H9 (cell line): ENCODE data around the gene EID2. TPM values are rescaled to one million over a fixed set of nuclear protein-coding genes. Genes with fewer than 3 reads are reported as not detected.

Experiments used
- DNase-seq: peaks from one replicate; pipeline ENCODE4 v3.0.0-alpha.2; 2017
- H2AFZ ChIP-seq: one replicate; pipeline ENCODE4 v1.6.1; 2013; ENCODE audit warnings: mild to moderate bottlenecking, low read length, control low read depth, moderate library complexity
- H2AK5ac ChIP-seq: 2 replicates; pipeline ENCODE4 v1.6.1; 2013; ENCODE audit warnings: low read length, control low read depth, mixed read lengths; ENCODE audit not compliant: insufficient read length
- H2BK120ac ChIP-seq: one replicate; pipeline ENCODE4 v1.6.1; 2013; ENCODE audit warnings: low read depth, mild to moderate bottlenecking, low read length, control low read depth, inconsistent platforms; ENCODE audit not compliant: poor library complexity, severe bottlenecking
- H2BK12ac ChIP-seq: 2 replicates; pipeline ENCODE4 v1.6.1; 2013; ENCODE audit warnings: low read length, control low read depth, mixed read lengths, low read depth; ENCODE audit not compliant: insufficient read length
- H2BK15ac ChIP-seq: 2 replicates; pipeline ENCODE4 v1.6.1; 2013; ENCODE audit warnings: low read depth, low read length, control low read depth
- H2BK20ac ChIP-seq: one replicate; pipeline ENCODE4 v1.6.1; 2013; ENCODE audit warnings: low read depth, mild to moderate bottlenecking, low read length, control low read depth, inconsistent platforms; ENCODE audit not compliant: poor library complexity, severe bottlenecking
- H2BK5ac ChIP-seq: 2 replicates; pipeline ENCODE4 v1.6.1; 2013; ENCODE audit warnings: low read length, control low read depth, mixed read lengths; ENCODE audit not compliant: insufficient read length
- H3K14ac ChIP-seq: 2 replicates; pipeline ENCODE4 v1.6.1; 2013; ENCODE audit warnings: low read length, control low read depth; ENCODE audit not compliant: insufficient read depth
- H3K18ac ChIP-seq: 2 replicates; pipeline ENCODE4 v1.6.1; 2013; ENCODE audit warnings: low read depth, mild to moderate bottlenecking, mixed read lengths, low read length, control low read depth; ENCODE audit not compliant: insufficient read length
- H3K23ac ChIP-seq: 2 replicates; pipeline ENCODE4 v1.6.1; 2013; ENCODE audit warnings: low read length, control low read depth, mixed read lengths, low read depth; ENCODE audit not compliant: insufficient read length
- H3K23me2 ChIP-seq: 2 replicates; pipeline ENCODE4 v1.6.1; 2013; ENCODE audit warnings: low read depth, mild to moderate bottlenecking, mixed read lengths, low read length, control low read depth; ENCODE audit not compliant: insufficient read length, poor library complexity, severe bottlenecking
- H3K27ac ChIP-seq: 2 replicates; pipeline ENCODE4 v1.5.1; 2013; ENCODE audit warnings: low read length, control low read depth, mixed read lengths, low read depth; ENCODE audit not compliant: insufficient read length
- H3K27me3 ChIP-seq: 2 replicates; pipeline ENCODE4 v1.6.1; 2013; ENCODE audit warnings: low read length, control low read depth, inconsistent platforms; ENCODE audit not compliant: insufficient read depth
- H3K4ac ChIP-seq: 2 replicates; pipeline ENCODE4 v1.6.1; 2013; ENCODE audit warnings: low read depth, mild to moderate bottlenecking, control low read depth, inconsistent platforms, low read length, moderate library complexity
- H3K4me1 ChIP-seq: 2 replicates; pipeline ENCODE4 v1.6.1; 2013; ENCODE audit warnings: low read length, control low read depth, inconsistent platforms; ENCODE audit not compliant: insufficient read depth
- H3K4me2 ChIP-seq: 2 replicates; pipeline ENCODE4 v1.6.1; 2013; ENCODE audit warnings: low read length, control low read depth, mixed read lengths; ENCODE audit not compliant: insufficient read length, insufficient read depth
- H3K56ac ChIP-seq: 2 replicates; pipeline ENCODE4 v1.6.1; 2013; ENCODE audit warnings: low read depth, mild to moderate bottlenecking, mixed read lengths, low read length, control low read depth; ENCODE audit not compliant: insufficient read length
- H3K79me1 ChIP-seq: 2 replicates; pipeline ENCODE4 v1.6.1; 2013; ENCODE audit warnings: low read depth, mild to moderate bottlenecking, moderate library complexity, low read length, control low read depth, inconsistent platforms; ENCODE audit not compliant: insufficient read depth, poor library complexity, severe bottlenecking
- H3K79me2 ChIP-seq: 2 replicates; pipeline ENCODE4 v1.6.1; 2013; ENCODE audit warnings: low read length, control low read depth, inconsistent platforms; ENCODE audit not compliant: insufficient read depth
- H3K9ac ChIP-seq: 2 replicates; pipeline ENCODE4 v1.6.1; 2013; ENCODE audit warnings: low read length, control low read depth, mixed read lengths; ENCODE audit not compliant: insufficient read length; ENCODE audit errors: extremely low read depth
- H3K9me3 ChIP-seq: one replicate; pipeline ENCODE4 v1.6.1; 2013; ENCODE audit warnings: low read depth, low read length, inconsistent platforms; ENCODE audit not compliant: control insufficient read depth
- H3T11ph ChIP-seq: one replicate; pipeline ENCODE4 v1.6.1; 2013; ENCODE audit warnings: mild to moderate bottlenecking, low read length, control low read depth, inconsistent platforms
- H4K20me1 ChIP-seq: one replicate; pipeline ENCODE4 v1.6.1; 2013; ENCODE audit not compliant: control insufficient read depth, insufficient read length, insufficient read depth
- H4K5ac ChIP-seq: 2 replicates; pipeline ENCODE4 v1.6.1; 2013; ENCODE audit warnings: low read depth, mild to moderate bottlenecking, mixed read lengths, low read length, control low read depth; ENCODE audit not compliant: insufficient read length
- H4K8ac ChIP-seq: replicated peaks from 2 replicates; pipeline ENCODE4 v1.6.1; 2013; ENCODE audit warnings: low read length, control low read depth, mixed read lengths, low read depth; ENCODE audit not compliant: insufficient read length
- H4K91ac ChIP-seq: 2 replicates; pipeline ENCODE4 v1.6.1; 2013; ENCODE audit warnings: low read depth, mild to moderate bottlenecking, moderate library complexity, mixed read lengths, low read length, control low read depth; ENCODE audit not compliant: insufficient read length
- H3K27ac Mint-ChIP-seq, 3 experiments: 2 replicates in 2 of 3; 3 replicates in 1 of 3; pipeline ENCODE4 v1.8.0; 2020 to 2021; ENCODE audit warnings: mixed read lengths in 3 of 3, mild to moderate bottlenecking in 1 of 3, moderate library complexity in 1 of 3
- H3K27me3 Mint-ChIP-seq: 2 replicates; pipeline ENCODE4 v1.8.0; 2021; ENCODE audit warnings: low read depth, mild to moderate bottlenecking, moderate library complexity, mixed read lengths
- H3K36me3 Mint-ChIP-seq, 3 experiments: 2 replicates in 2 of 3; 3 replicates in 1 of 3; pipeline ENCODE4 v1.8.0; 2020 to 2021; ENCODE audit warnings: low read depth in 3 of 3, mixed read lengths in 3 of 3; ENCODE audit not compliant: insufficient read depth in 1 of 3
- H3K4me1 Mint-ChIP-seq, 2 experiments: 2 replicates each; pipeline ENCODE4 v1.8.0; 2020; ENCODE audit warnings: mixed read lengths in 2 of 2
- H3K4me3 Mint-ChIP-seq, 2 experiments: 2 replicates in 1 of 2; 3 replicates in 1 of 2; pipeline ENCODE4 v1.8.0; 2020 to 2021; ENCODE audit warnings: mild to moderate bottlenecking in 2 of 2, mixed read lengths in 2 of 2, moderate library complexity in 1 of 2
- H3K9me3 Mint-ChIP-seq, 2 experiments: 2 replicates in 1 of 2; 3 replicates in 1 of 2; pipeline ENCODE4 v1.8.0; 2020; ENCODE audit warnings: mild to moderate bottlenecking in 2 of 2, mixed read lengths in 2 of 2, moderate library complexity in 1 of 2
- CTCF ChIP-seq: fragments of 200-600 bp; sonication (generic); conservative IDR thresholded peaks from 3 replicates; pipeline ENCODE4 v1.8.0; 2021; ENCODE audit warnings: antibody characterized with exemption, mild to moderate bottlenecking
- WGBS: extraction: QIAGEN DNeasy Blood & Tissue Kit; methylation state at CpG from one replicate; pipeline ENCODE4 v1.1.7; 2013; ENCODE audit warnings: missing lambda C conversion rate, low lambda C conversion rate, mixed read lengths; ENCODE audit not compliant: insufficient read length; ENCODE audit errors: extremely low coverage; 5-methylcytosine and 5-hydroxymethylcytosine counted together
- total RNA-seq: library from RNA; stranded (reverse); gene quantifications from 2 replicates; pipeline ENCODE4 v1.2.1, GENCODE V29; 2021

EID2 gene
- total RNA-seq, 1 experiment from 2014 or later, result 18.8 TPM

- Histone ChIP-seq H4K91ac (no peak overlapping the region), H3K79me1 (no peaks in the 10 kb centered on the region), H2BK20ac (no peak overlapping the region), H3K14ac (no peak overlapping the region), H3T11ph (no peak overlapping the region), H3K9me3 (no peaks in the 10 kb centered on the region), H3K4ac (no peak overlapping the region), H3K9ac (no peak overlapping the region), H2AFZ (no peak overlapping the region), H2BK15ac (no peak overlapping the region), H3K23me2 (no peaks in the 10 kb centered on the region), H3K79me2 (no peaks in the 10 kb centered on the region), H3K4me2 (no peak overlapping the region), H3K56ac (no peak overlapping the region), H4K5ac (no peak overlapping the region), H3K27ac (no peak overlapping the region), H4K8ac (no peak overlapping the region), H3K18ac (no peak overlapping the region), H2AK5ac (no peak overlapping the region), H2BK5ac (no peak overlapping the region), H2BK12ac (no peak overlapping the region), H2BK120ac (no peak overlapping the region), H3K27me3 (no peaks in the 10 kb centered on the region), H4K20me1 (no peaks in the 10 kb centered on the region), H3K23ac (no peak overlapping the region), H3K4me1 (no peaks in the 10 kb centered on the region)
- no peak for DNase-seq
- Mint-ChIP-seq H3K9me3 (no peaks in the 10 kb centered on the region), H3K36me3 (no peaks in the 10 kb centered on the region), H3K4me1 (peaks cover 0 to 3% of the 10 kb centered on the region in 2 experiments; a peak in 1 of 4 replicates), H3K27ac (no peak overlapping the region; a peak in 2 of 7 replicates), H3K27me3 (peaks cover 6% of the 10 kb centered on the region), H3K4me3 (no peak overlapping the region)
- no peak for TF ChIP-seq CTCF
- no CpG with 5 or more reads among the region's 6 CpGs for WGBS
These were observed 18.7 kb upstream of the EID2 start for GRCh38 chr19:39558624-39559117.
